HepG2 (cell line): ENCODE data around the gene CNTN4. TPM values are rescaled to one million over a fixed set of nuclear protein-coding genes. Genes with fewer than 3 reads are reported as not detected.

Experiments used
- ATAC-seq: fragments of 200-7000 bp; cut with Tn5 transposase; 3 replicates; pipeline ENCODE4 v1.9.1; 2020; ENCODE audit warnings: mild to moderate bottlenecking, moderate library complexity
- BruUV-seq: library from RNA; stranded (reverse); fragments of 400-500 nt; replicated peaks from 2 replicates; lab custom pipeline; 2021; lab: Mats Ljungman, UMichigan
- CTCF ChIA-PET: fragments of 300-600 bp; formaldehyde crosslinking; extraction: SDS; loops from one replicate; lab custom pipeline; 2021; ENCODE audit warnings: low total read pairs, inconsistent platforms, low intra/inter-chr PET ratio; lab: Yijun Ruan, JAX
- POLR2A ChIA-PET: fragments of 350-600 bp; sonication (Branson Sonifier 250); formaldehyde crosslinking; loops from one replicate; lab custom pipeline; 2020; ENCODE audit warnings: antibody characterized with exemption, inconsistent platforms; lab: Yijun Ruan, JAX
- DNase-seq: peaks from one replicate; pipeline ENCODE4 v3.0.0-alpha.2; 2015; ENCODE audit warnings: low spot score
- FAIRE-seq: peaks from 3 replicates; lab custom pipeline; 2011; peaks lifted over from hg19 to GRCh38; lab: Jason Lieb, UNC
- H2AFZ ChIP-seq: one replicate; pipeline ENCODE4 v1.6.1; 2011; ENCODE audit warnings: low read length, inconsistent platforms
- H3K27ac ChIP-seq: fragments of 300-600 bp; 3 replicates; pipeline ENCODE4 v1.8.0; 2011; ENCODE audit warnings: mixed run types, mild to moderate bottlenecking, mixed read lengths, low read length, inconsistent platforms; ENCODE audit not compliant: insufficient read depth; ENCODE audit errors: extremely low read length
- H3K27me3 ChIP-seq, 2 experiments: fragments of 200-600 bp in 1 of 2; 2 replicates in 1 of 2; 3 replicates in 1 of 2; pipeline versions ENCODE4 v1.6.0 to v1.8.0; 2011; ENCODE audit warnings: low read length in 2 of 2, mild to moderate bottlenecking in 2 of 2, moderate library complexity in 2 of 2, inconsistent platforms in 1 of 2; ENCODE audit not compliant: insufficient read depth in 2 of 2, control insufficient read depth in 1 of 2
- H3K36me3 ChIP-seq, 2 experiments: fragments of 200-600 bp in 1 of 2; replicated peaks in 1 of 2; 2 replicates in 1 of 2; 3 replicates in 1 of 2; pipeline versions ENCODE4 v1.5.1 to v1.8.0; 2011; ENCODE audit warnings: low read length in 2 of 2, inconsistent platforms in 1 of 2; ENCODE audit not compliant: insufficient read depth in 2 of 2, control insufficient read depth in 1 of 2
- H3K4me1 ChIP-seq: 2 replicates; pipeline ENCODE4 v1.5.1; 2012; ENCODE audit warnings: low read length, inconsistent platforms; ENCODE audit not compliant: insufficient read depth
- H3K4me2 ChIP-seq: 2 replicates; pipeline ENCODE4 v1.6.0; 2011; ENCODE audit warnings: low read depth, low read length, inconsistent platforms
- H3K4me3 ChIP-seq, 3 experiments: fragments of 200-600 bp in 1 of 3; sonication (generic), shearing (Covaris generic) in 1 of 3; replicated peaks in 1 of 3; 2 replicates each; pipeline ENCODE4 v1.5.1; 2011 to 2016; ENCODE audit warnings: low read length in 3 of 3, inconsistent platforms in 2 of 3, low read depth in 2 of 3, mild to moderate bottlenecking in 2 of 3, control low read depth in 1 of 3, mixed read lengths in 1 of 3; ENCODE audit not compliant: insufficient read depth in 1 of 3
- H3K79me2 ChIP-seq: one replicate; pipeline ENCODE4 v1.6.1; 2011; ENCODE audit warnings: low read length, inconsistent platforms; ENCODE audit not compliant: insufficient read depth
- H3K9ac ChIP-seq: 2 replicates; pipeline ENCODE4 v1.6.0; 2011; ENCODE audit warnings: mild to moderate bottlenecking, low read depth, low read length, inconsistent platforms; ENCODE audit not compliant: insufficient read depth
- H3K9me3 ChIP-seq: 2 replicates; pipeline ENCODE4 v1.5.1; 2012; ENCODE audit warnings: mild to moderate bottlenecking, low read length
- H4K20me1 ChIP-seq: 2 replicates; pipeline ENCODE4 v1.6.0; 2011; ENCODE audit warnings: inconsistent platforms, mild to moderate bottlenecking, low read length, moderate library complexity; ENCODE audit not compliant: insufficient read depth
- ATF7 ChIP-seq, 2 experiments: fragments of 450-650 bp in 1 of 2; sonication (generic) in 1 of 2; formaldehyde crosslinking in 1 of 2; IDR thresholded peaks; 2 replicates each; pipeline versions ENCODE4 v1.4.0 to v1.6.1; 2016 to 2020; ENCODE audit warnings: antibody characterized with exemption in 1 of 2, mild to moderate bottlenecking in 1 of 2, missing genetic modification reagents in 1 of 2
- CENPT ChIP-seq: sonication (generic); formaldehyde crosslinking; IDR thresholded peaks from 2 replicates; pipeline ENCODE4 v1.8.0; 2022; ENCODE audit warnings: low read depth, mild to moderate bottlenecking, moderate library complexity, missing genetic modification reagents
- E2F1 ChIP-seq: sonication (generic); formaldehyde crosslinking; IDR thresholded peaks from 2 replicates; pipeline ENCODE4 v1.5.0; 2020; ENCODE audit warnings: missing genetic modification reagents
- GATAD1 ChIP-seq: IDR thresholded peaks from 2 replicates; pipeline ENCODE4 v1.6.1; 2016; ENCODE audit warnings: missing genetic modification reagents, missing compliant biosample characterization
- TRIM24 ChIP-seq: sonication (generic); formaldehyde crosslinking; IDR thresholded peaks from 2 replicates; pipeline ENCODE4 v1.8.0; 2022; ENCODE audit warnings: mild to moderate bottlenecking, missing genetic modification reagents
- ZNF432 ChIP-seq: sonication (generic); formaldehyde crosslinking; IDR thresholded peaks from 2 replicates; pipeline ENCODE4 v1.5.0; 2020; ENCODE audit warnings: missing genetic modification reagents, mild to moderate bottlenecking, borderline replicate concordance
- ZNF543 ChIP-seq: sonication (generic); formaldehyde crosslinking; IDR thresholded peaks from 2 replicates; pipeline ENCODE4 v1.4.0; 2020; ENCODE audit warnings: mild to moderate bottlenecking, missing genetic modification reagents
- ZNF788 ChIP-seq: sonication (generic); formaldehyde crosslinking; IDR thresholded peaks from 2 replicates; pipeline ENCODE4 v1.5.0; 2020; ENCODE audit warnings: mild to moderate bottlenecking, missing genetic modification reagents, borderline replicate concordance
- WGBS: methylation state at CpG from one replicate; pipeline ENCODE4 v1.1.6; 2017; ENCODE audit warnings: low lambda C conversion rate; 5-methylcytosine and 5-hydroxymethylcytosine counted together
- in situ Hi-C: cut with HindIII; loops from 2 replicates; pipeline ENCODE4 v1.10.0; 2017; ENCODE audit warnings: low pct_unique_long_range_greater_than_20kb; ENCODE audit not compliant: extremely low pct_ligation_motif_present
- intact Hi-C: fragments of 100-400 bp; cut with micrococcal nuclease; formaldehyde crosslinking; loops from one replicate; pipeline ENCODE4 v1.10.0; 2022; ENCODE audit not compliant: unreplicated experiment
- polyA plus RNA-seq, 8 experiments: library from polyadenylated mRNA; depleted of rRNA in 3 of 8; stranded (reverse) in 7 of 8; unstranded in 1 of 8; fragments of >200 nt; fragmentation: Illumina TruSeq in 4 of 8; extraction: Trizol in 4 of 8; gene quantifications; 2 replicates each; pipeline versions ENCODE4 v1.2.1 to v1.2.3, GENCODE V29; 2011 to 2016; ENCODE audit warnings: low read depth in 4 of 8, missing spikeins in 1 of 8, mixed read lengths in 1 of 8; ENCODE audit not compliant: insufficient read depth in 1 of 8
- total RNA-seq, 5 experiments: library from RNA; depleted of rRNA; stranded (reverse); fragments of >200 nt; fragmentation: Illumina TruSeq; extraction: Trizol; gene quantifications; 2 replicates each; pipeline ENCODE4 v1.2.3, GENCODE V29; 2016; ENCODE audit warnings: low read depth in 1 of 5
- TF ChIP-seq, protein P1 (sequence below): sonication (generic); formaldehyde crosslinking; IDR thresholded peaks from 2 replicates; pipeline ENCODE4 v1.4.0; 2020; ENCODE audit warnings: mild to moderate bottlenecking, missing genetic modification reagents, borderline replicate concordance

The CNTN4 gene
- total and polyA plus RNA-seq, 2 of the 13 experiments (the other 11 are each of a cell fraction or from before 2014, with no cell fraction given): 0.01 to 0.13 TPM

DNA sequence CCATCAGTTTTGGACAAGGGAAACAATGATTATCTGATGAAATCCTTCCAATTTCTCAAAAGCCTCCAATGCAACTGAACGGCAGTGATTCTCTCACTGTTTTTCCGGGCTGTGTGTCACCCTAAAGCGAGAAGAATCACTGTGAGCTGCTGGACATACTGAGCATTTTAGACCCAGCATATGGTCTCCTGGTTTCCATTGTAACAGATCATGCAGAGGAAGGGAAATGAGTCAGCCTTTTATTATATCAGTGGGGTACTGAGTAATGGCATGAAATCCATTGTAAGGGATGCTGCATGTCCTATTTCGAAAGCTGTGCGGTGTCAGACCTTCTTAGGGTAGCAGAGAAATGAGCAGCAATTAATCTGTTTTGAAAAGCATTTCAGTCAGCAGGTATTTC lies 724.4 kb downstream of the CNTN4 start:
- WGBS: 6% methylated on average over 4 of the region's 5 CpGs
- no peaks in the 10 kb centered on the region for H3K9me3 ChIP-seq
- H3K79me2 ChIP-seq: no peaks in the 10 kb centered on the region
- H4K20me1 ChIP-seq: no peaks in the 10 kb centered on the region
- no TSS peak for BruUV-seq
- DNase-seq: no peak
- H3K4me1 ChIP-seq: no peaks in the 10 kb centered on the region
- intact Hi-C loops: no loop called here
- no peaks in the 10 kb centered on the region for H3K27me3 ChIP-seq
- no peak overlapping the region for H3K4me3 ChIP-seq
- no peak overlapping the region for H2AFZ ChIP-seq
- H3K27ac ChIP-seq: no peak overlapping the region
- H3K36me3 ChIP-seq: no peaks in the 10 kb centered on the region
- TF ChIP-seq E2F1 (CRISPR knock-in tag) (no peak), TRIM24 (CRISPR knock-in tag) (no peak), GATAD1 (CRISPR knock-in tag) (no peak), ZNF543 (CRISPR knock-in tag) (no peak), ATF7 (IDR thresholded peaks at IDR 0.05) (no peak), ATF7 (CRISPR knock-in tag; IDR thresholded peaks at IDR 0.05) (no peak), ZNF432 (CRISPR knock-in tag) (no peak), ZNF788 (CRISPR knock-in tag) (no peak), CENPT (CRISPR knock-in tag) (no peak)
- TF ChIP-seq, protein P1, sequence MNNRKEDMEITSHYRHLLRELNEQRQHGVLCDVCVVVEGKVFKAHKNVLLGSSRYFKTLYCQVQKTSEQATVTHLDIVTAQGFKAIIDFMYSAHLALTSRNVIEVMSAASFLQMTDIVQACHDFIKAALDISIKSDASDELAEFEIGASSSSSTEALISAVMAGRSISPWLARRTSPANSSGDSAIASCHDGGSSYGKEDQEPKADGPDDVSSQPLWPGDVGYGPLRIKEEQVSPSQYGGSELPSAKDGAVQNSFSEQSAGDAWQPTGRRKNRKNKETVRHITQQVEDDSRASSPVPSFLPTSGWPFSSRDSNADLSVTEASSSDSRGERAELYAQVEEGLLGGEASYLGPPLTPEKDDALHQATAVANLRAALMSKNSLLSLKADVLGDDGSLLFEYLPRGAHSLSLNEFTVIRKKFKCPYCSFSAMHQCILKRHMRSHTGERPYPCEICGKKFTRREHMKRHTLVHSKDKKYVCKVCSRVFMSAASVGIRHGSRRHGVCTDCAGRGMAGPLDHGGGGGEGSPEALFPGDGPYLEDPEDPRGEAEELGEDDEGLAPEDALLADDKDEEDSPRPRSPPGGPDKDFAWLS (CRISPR knock-in tag): no peak
- H3K9ac ChIP-seq: no peak overlapping the region
- ChIA-PET CTCF (no interaction called here), POLR2A (no interaction called here)
- ATAC-seq: no peak
- H3K4me2 ChIP-seq: no peak overlapping the region
- in situ Hi-C loops: no loop called here
- no peak for FAIRE-seq
